Vagina (tissue), 2 donors: Measurements from ENCODE around the gene CCDC87.

Experiments
- POLR2A ChIP-seq, 2 donors: fragments of 450-650 bp; IDR thresholded peaks; one replicate each; pipeline ENCODE4 v1.6.1; 2017; ENCODE audit warnings: antibody characterized with exemption in 2 of 2, mild to moderate bottlenecking in 2 of 2, moderate library complexity in 2 of 2
- TF ChIP-seq, protein P1 (sequence below), 3 experiments: fragments of 450-650 bp in 2 of 3; fragments of 200-600 bp in 1 of 3; sonication (generic) in 1 of 3; IDR thresholded peaks; one replicate each; pipeline ENCODE4 v1.5.1; 2017 to 2019; ENCODE audit warnings: antibody characterized with exemption in 3 of 3, mild to moderate bottlenecking in 2 of 3, moderate library complexity in 2 of 3

DNA sequence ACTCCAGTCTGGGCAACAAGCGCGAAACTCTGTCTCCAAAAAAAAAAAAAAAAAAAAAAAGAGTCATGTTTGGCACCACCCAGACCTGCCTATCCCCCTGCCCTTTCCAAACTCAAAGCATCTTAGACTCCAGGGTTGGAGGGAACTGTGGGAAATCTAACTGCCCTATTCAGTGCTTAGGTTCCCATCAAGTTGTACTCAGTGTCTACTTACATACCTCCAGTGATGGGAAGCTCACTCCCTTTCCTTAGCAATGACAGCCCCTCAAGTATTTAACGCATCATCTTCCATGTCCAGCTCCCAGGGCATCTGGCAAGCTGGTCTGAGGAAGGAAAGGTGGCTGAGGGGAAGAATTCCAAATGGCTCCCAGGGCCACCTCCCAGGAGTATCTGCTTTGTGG lies 43.2 kb downstream of the CCDC87 start:
- TF ChIP-seq, protein P1, sequence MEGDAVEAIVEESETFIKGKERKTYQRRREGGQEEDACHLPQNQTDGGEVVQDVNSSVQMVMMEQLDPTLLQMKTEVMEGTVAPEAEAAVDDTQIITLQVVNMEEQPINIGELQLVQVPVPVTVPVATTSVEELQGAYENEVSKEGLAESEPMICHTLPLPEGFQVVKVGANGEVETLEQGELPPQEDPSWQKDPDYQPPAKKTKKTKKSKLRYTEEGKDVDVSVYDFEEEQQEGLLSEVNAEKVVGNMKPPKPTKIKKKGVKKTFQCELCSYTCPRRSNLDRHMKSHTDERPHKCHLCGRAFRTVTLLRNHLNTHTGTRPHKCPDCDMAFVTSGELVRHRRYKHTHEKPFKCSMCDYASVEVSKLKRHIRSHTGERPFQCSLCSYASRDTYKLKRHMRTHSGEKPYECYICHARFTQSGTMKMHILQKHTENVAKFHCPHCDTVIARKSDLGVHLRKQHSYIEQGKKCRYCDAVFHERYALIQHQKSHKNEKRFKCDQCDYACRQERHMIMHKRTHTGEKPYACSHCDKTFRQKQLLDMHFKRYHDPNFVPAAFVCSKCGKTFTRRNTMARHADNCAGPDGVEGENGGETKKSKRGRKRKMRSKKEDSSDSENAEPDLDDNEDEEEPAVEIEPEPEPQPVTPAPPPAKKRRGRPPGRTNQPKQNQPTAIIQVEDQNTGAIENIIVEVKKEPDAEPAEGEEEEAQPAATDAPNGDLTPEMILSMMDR (IDR thresholded peaks at IDR 0.05) = no peak
- TF ChIP-seq POLR2A (IDR thresholded peaks at IDR 0.05) = no peak
